Measurements from ENCODE around the gene B3GALNT2.
"Not testable (repeated sequence)": the region's sequence is repeated elsewhere in the genome, so short reads cannot be mapped to it uniquely, and the experiment has no call there.

The B3GALNT2 gene

DNA sequence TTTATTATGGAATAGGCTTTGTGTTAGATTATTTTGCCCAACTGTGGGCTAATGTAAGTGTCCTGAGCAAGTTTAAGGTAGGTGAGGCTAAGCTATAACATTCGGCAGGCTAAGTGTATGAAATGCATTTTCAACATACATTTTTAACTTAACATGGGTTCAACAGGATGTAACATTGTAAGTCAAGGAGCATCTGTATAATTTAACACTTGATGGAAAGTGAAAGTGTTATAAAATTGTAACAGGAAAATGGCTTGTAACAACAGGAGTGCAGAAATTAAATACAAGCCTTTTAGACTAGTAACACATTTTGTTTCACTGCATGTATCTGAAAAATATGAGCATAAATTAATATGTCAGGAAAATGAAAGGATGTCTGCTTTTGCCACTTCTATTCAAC, 42.3 kb downstream of the B3GALNT2 start:
- TF ChIP-seq, protein P1, sequence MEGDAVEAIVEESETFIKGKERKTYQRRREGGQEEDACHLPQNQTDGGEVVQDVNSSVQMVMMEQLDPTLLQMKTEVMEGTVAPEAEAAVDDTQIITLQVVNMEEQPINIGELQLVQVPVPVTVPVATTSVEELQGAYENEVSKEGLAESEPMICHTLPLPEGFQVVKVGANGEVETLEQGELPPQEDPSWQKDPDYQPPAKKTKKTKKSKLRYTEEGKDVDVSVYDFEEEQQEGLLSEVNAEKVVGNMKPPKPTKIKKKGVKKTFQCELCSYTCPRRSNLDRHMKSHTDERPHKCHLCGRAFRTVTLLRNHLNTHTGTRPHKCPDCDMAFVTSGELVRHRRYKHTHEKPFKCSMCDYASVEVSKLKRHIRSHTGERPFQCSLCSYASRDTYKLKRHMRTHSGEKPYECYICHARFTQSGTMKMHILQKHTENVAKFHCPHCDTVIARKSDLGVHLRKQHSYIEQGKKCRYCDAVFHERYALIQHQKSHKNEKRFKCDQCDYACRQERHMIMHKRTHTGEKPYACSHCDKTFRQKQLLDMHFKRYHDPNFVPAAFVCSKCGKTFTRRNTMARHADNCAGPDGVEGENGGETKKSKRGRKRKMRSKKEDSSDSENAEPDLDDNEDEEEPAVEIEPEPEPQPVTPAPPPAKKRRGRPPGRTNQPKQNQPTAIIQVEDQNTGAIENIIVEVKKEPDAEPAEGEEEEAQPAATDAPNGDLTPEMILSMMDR (IDR thresholded peaks at IDR 0.05; ENCODE audit: unreplicated experiment in 3 of 3): no peak
- Mint-ChIP-seq H3K27ac (no peak overlapping the region), H3K4me3 (no peak overlapping the region), H3K27me3 (ENCODE audit: low read depth) (no peaks in the 10 kb centered on the region), H3K36me3 (ENCODE audit: low read depth) (peaks cover 38% of the 10 kb centered on the region), H3K9me3 (no peaks in the 10 kb centered on the region), H3K4me1 (no peaks in the 10 kb centered on the region)

DNA sequence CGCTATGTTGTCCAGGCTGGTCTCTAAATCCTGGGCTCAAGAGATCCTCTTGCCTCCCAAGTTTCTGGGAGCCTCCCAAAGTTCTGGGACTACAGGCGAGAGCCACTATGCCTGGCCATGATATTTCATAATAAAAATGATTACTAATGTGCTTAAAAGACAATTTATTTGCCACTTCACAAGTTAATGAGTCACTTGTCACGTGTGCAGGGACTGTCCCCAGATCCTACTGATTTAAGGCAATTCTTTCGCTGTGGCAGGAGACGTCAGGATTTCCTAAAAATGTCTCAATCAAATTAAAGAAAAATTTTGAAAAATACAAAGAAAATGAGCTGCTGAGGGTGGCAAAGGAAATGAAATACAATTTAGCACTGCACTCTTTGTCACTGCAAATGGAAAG, 43.5 kb downstream of the B3GALNT2 start:
- no peak overlapping the region for H3K27ac Mint-ChIP-seq

DNA sequence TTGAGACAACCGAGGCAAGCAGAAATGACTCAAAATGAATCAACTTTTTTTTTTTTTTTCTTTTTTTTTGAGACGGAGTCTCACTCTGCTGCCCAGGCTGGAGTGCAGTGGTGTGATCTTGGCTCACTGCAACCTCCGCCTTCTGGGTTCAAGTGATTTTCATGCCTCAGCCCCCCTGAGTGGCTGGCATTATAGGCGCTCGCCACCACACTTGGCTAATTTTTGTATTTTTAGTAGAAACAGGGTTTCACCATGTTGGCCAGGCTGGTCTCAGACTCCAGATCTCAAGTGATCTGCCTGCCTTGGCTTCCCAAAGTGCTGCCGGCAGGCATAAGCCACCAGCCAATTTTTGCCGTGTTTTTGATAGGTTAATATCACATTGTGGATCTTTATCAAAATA, 46.4 kb downstream of the B3GALNT2 start:
- H3K9me3 Mint-ChIP-seq; H3K27me3 Mint-ChIP-seq (ENCODE audit: low read depth); H3K27ac Mint-ChIP-seq; H3K4me1 Mint-ChIP-seq; H3K4me3 Mint-ChIP-seq: not testable (repeated sequence)
- peaks cover 22% of the 10 kb centered on the region for H3K36me3 Mint-ChIP-seq (ENCODE audit: low read depth)

More for the DNA sequence above, 43.5 kb downstream of the B3GALNT2 start:
- Mint-ChIP-seq H3K4me3 (no peak overlapping the region), H3K9me3 (no peaks in the 10 kb centered on the region), H3K36me3 (ENCODE audit: low read depth) (peaks cover 36% of the 10 kb centered on the region), H3K27me3 (ENCODE audit: low read depth) (no peaks in the 10 kb centered on the region), H3K4me1 (no peaks in the 10 kb centered on the region)
- TF ChIP-seq, protein P1 (IDR thresholded peaks at IDR 0.05; ENCODE audit: unreplicated experiment in 3 of 3): no peak

DNA sequence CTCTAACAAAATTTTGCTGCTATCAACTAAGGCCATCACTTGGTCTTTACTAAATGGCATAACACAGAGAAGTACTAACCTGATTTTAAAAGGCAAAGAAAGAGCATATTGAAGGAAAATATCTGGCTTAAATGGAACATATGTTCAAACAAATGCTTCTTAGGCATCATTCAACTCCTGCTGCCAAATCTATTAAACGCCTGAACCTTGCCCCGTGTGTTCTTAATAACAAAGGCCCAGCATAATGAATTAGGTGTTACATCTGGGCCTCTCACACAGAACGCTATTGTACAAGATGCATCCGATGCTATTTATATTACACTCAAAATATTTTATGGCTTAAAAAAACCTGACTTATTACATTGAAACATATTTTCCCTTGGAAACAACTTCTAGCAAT, 48.4 kb downstream of the B3GALNT2 start:
- TF ChIP-seq, protein P1 (IDR thresholded peaks at IDR 0.05; ENCODE audit: unreplicated experiment in 3 of 3): no peak
- Mint-ChIP-seq H3K4me3 (no peak overlapping the region), H3K4me1 (no peaks in the 10 kb centered on the region), H3K27ac (no peak overlapping the region), H3K27me3 (ENCODE audit: low read depth) (no peaks in the 10 kb centered on the region), H3K36me3 (ENCODE audit: low read depth) (peaks cover 25% of the 10 kb centered on the region), H3K9me3 (no peaks in the 10 kb centered on the region)

DNA sequence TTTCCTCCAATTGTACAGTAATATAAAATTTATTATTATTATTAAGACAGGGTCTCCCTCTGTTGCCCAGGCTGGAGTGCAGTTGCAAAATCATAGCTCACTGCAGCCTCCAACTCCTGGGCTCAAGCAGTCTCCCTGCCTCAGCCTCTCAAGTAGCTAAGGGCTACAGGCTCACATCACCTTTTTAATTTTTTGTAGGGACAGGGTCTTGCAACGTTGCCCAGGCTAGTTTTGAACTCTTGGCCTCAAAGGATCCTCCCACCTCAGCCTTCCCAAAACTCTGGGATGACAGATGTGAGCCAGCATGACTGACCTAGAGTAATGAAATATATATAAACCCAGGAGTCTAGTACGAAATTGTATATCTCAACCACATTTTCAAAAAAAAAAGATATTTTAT, 49.2 kb downstream of the B3GALNT2 start:
- TF ChIP-seq, protein P1 (IDR thresholded peaks at IDR 0.05; ENCODE audit: unreplicated experiment in 3 of 3): no peak

DNA sequence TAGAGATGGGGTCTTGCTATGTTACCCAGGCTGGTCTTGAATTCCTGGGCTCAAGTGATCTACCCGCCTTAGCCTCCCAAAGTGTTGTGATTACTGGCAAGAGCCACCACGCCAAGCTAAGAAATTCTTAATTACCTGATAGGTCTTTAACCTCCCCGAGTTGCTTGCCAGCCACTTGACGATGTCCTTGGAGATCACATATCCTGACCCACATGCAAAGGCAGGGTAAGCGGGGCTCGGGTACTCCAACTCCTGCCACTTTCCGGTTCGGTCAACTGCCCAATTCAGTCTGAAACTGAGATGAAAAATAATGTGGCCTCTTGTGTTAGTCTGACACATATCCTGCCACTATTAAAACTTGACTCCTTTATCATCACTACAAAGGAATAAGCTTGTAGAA, 50.2 kb downstream of the B3GALNT2 start:
- Mint-ChIP-seq H3K4me3 (no peak overlapping the region), H3K27me3 (ENCODE audit: low read depth) (no peaks in the 10 kb centered on the region), H3K36me3 (ENCODE audit: low read depth) (peaks cover 40% of the 10 kb centered on the region), H3K27ac (no peak overlapping the region), H3K4me1 (no peaks in the 10 kb centered on the region), H3K9me3 (no peaks in the 10 kb centered on the region)
- TF ChIP-seq, protein P1 (IDR thresholded peaks at IDR 0.05; ENCODE audit: unreplicated experiment in 3 of 3): no peak

More for the DNA sequence above, 49.2 kb downstream of the B3GALNT2 start:
- no peak overlapping the region for H3K4me3 Mint-ChIP-seq
- no peak overlapping the region for H3K27ac Mint-ChIP-seq
- H3K27me3 Mint-ChIP-seq (ENCODE audit: low read depth): no peaks in the 10 kb centered on the region
- no peaks in the 10 kb centered on the region for H3K9me3 Mint-ChIP-seq
- H3K4me1 Mint-ChIP-seq: no peaks in the 10 kb centered on the region
- peaks cover 32% of the 10 kb centered on the region for H3K36me3 Mint-ChIP-seq (ENCODE audit: low read depth)
